Panc1 (cell line): ENCODE data around the gene RASSF5. TPM values are rescaled to one million over a fixed set of nuclear protein-coding genes. Genes with fewer than 3 reads are reported as not detected.

ENCODE experiments used
- ATAC-seq: fragments of 200-7000 bp; cut with Tn5 transposase; 2 replicates; pipeline ENCODE4 v1.9.1; 2020; ENCODE audit warnings: mild to moderate bottlenecking, moderate library complexity
- BruUV-seq: library from RNA; stranded (reverse); fragments of 400-500 nt; replicated peaks from 2 replicates; lab custom pipeline; 2021; lab: Mats Ljungman, UMichigan
- CTCF ChIA-PET: fragments of 300-600 bp; sonication (Branson Sonifier 250); formaldehyde crosslinking; loops from one replicate; lab custom pipeline; 2022; ENCODE audit warnings: antibody characterized with exemption; lab: Charles Lee
- POLR2A ChIA-PET: fragments of 300-600 bp; sonication (Branson Sonifier 250); formaldehyde crosslinking; loops from one replicate; lab custom pipeline; 2022; ENCODE audit warnings: antibody characterized with exemption; lab: Charles Lee
- DNase-seq: peaks from one replicate; pipeline ENCODE4 v3.0.0-alpha.2; 2010; ENCODE audit warnings: low read depth, low spot score
- H3K27ac ChIP-seq: 2 replicates; pipeline ENCODE4 v1.5.1; 2011; ENCODE audit warnings: mild to moderate bottlenecking, low read length, inconsistent platforms
- H3K27me3 ChIP-seq: fragments of 200-500 bp; sonication (Bioruptor generic); 2 replicates; pipeline ENCODE4 v1.6.0; 2014; ENCODE audit warnings: low read length, inconsistent platforms; ENCODE audit not compliant: control insufficient read depth, insufficient read depth
- H3K36me3 ChIP-seq: fragments of 200-500 bp; sonication (Bioruptor generic); 2 replicates; pipeline ENCODE4 v1.5.1; 2014; ENCODE audit warnings: inconsistent platforms, mild to moderate bottlenecking, low read length, moderate library complexity; ENCODE audit not compliant: control insufficient read depth, insufficient read depth
- H3K4me1 ChIP-seq: 2 replicates; pipeline ENCODE4 v1.5.1; 2011; ENCODE audit warnings: inconsistent platforms, mild to moderate bottlenecking, low read length, moderate library complexity; ENCODE audit not compliant: control insufficient read depth, insufficient read depth
- H3K4me3 ChIP-seq, 2 experiments: 2 replicates each; pipeline ENCODE4 v1.5.1; 2011 to 2012; ENCODE audit warnings: low read depth in 2 of 2, low read length in 2 of 2, mild to moderate bottlenecking in 2 of 2, inconsistent platforms in 1 of 2, moderate library complexity in 1 of 2
- H3K9me3 ChIP-seq: fragments of 200-500 bp; sonication (Bioruptor generic); 2 replicates; pipeline ENCODE4 v1.5.1; 2014; ENCODE audit warnings: low read depth, mild to moderate bottlenecking, inconsistent platforms, low read length, moderate library complexity; ENCODE audit not compliant: control insufficient read depth, insufficient read depth
- POLR2AphosphoS5 ChIP-seq: IDR thresholded peaks from 2 replicates; pipeline ENCODE4 v1.6.1; 2012; ENCODE audit warnings: mild to moderate bottlenecking, low read depth, low read length, moderate library complexity
- SIN3A ChIP-seq: IDR thresholded peaks from 2 replicates; pipeline ENCODE4 v1.6.1; 2012; ENCODE audit warnings: low read depth, mild to moderate bottlenecking, low read length, moderate library complexity, borderline replicate concordance; ENCODE audit not compliant: insufficient read depth
- TCF7L2 ChIP-seq: IDR thresholded peaks from 2 replicates; pipeline ENCODE4 v1.6.1; 2011; ENCODE audit warnings: mild to moderate bottlenecking, low read depth, low read length, inconsistent platforms
- in situ Hi-C: cut with HindIII; loops from 2 replicates; pipeline ENCODE4 v1.10.0; 2016; ENCODE audit warnings: low sequenced_read_pairs, low pct_unique_long_range_greater_than_20kb
- intact Hi-C: fragments of 100-400 bp; cut with micrococcal nuclease; formaldehyde crosslinking; loops from one replicate; pipeline ENCODE4 v1.10.0; 2022; ENCODE audit not compliant: unreplicated experiment
- total RNA-seq: library from RNA; stranded (reverse); gene quantifications from one replicate; pipeline ENCODE4 v1.2.1, GENCODE V29; 2021; ENCODE audit not compliant: unreplicated experiment
- TF ChIP-seq, protein P1 (sequence below), 2 experiments: IDR thresholded peaks; 2 replicates each; pipeline ENCODE4 v1.6.1; 2011 to 2012; ENCODE audit warnings: low read depth in 2 of 2, control low read depth in 1 of 2, low read length in 1 of 2, mild to moderate bottlenecking in 1 of 2, moderate library complexity in 1 of 2; ENCODE audit not compliant: insufficient read depth in 1 of 2
- TF ChIP-seq, protein P2 (sequence below): fragments of 450-650 bp; IDR thresholded peaks from 2 replicates; pipeline ENCODE4 v1.5.1; 2017; ENCODE audit warnings: mild to moderate bottlenecking

The RASSF5 gene
- total RNA-seq, 1 experiment from 2014 or later = 1.6 TPM

DNA sequence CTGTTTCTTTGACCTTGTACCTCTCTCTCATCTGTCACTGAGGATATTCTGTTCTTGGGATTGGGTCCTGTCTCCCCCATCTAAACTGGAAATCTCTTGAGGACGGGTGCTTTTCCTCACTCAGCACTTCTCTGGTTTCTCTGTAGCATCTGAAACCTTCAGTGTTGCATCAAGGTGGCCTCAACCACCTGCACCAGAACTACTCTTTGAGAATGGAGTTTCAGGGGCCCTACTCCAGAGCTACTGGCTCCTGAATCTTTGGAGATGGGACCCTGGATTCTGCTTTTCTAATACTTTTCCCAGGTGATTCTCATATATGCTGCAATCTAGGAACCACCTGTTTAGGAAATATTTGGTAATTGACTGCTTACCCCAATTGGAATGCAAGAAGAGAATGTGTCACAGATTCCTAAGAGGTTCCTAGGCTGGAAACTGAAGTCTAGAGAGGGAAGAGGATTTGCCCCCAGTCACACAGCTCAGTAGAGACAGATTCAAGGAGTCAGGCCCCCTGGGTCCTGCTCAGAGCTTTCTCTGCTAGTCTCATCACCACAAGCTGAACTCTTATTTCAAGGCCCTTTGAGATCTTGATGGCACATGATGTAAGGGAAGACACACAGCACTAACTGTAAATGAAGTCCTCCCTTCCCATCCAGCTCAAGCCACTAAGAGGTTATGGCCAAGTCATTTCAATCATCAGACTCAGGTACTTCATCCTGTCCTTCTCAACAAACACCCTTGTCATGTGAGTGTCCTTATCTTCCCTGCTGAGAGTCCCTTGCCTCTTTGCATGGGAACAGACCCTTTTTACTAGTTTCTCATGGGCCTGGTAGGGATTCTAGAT, 56.3 kb downstream of the RASSF5 start:
- DNase-seq (no peak), ATAC-seq (no peak)
- Histone ChIP-seq H3K36me3 (no peaks in the 10 kb centered on the region), H3K4me1 (no peaks in the 10 kb centered on the region), H3K27me3 (no peaks in the 10 kb centered on the region), H3K9me3 (no peaks in the 10 kb centered on the region), H3K27ac (no peak overlapping the region), H3K4me3 (no peak overlapping the region)
- intact Hi-C loops = no loop called here
- in situ Hi-C loops = no loop called here
- ChIA-PET CTCF (interaction anchor here (0.6 kb wide), 1 partner anchor 1183 kb away, joined by 7 read pairs; no protein-coding TSS in a partner anchor), POLR2A (no interaction called here)
- BruUV-seq = no TSS peak
- TF ChIP-seq SIN3A = no peak
- TF ChIP-seq, protein P1, sequence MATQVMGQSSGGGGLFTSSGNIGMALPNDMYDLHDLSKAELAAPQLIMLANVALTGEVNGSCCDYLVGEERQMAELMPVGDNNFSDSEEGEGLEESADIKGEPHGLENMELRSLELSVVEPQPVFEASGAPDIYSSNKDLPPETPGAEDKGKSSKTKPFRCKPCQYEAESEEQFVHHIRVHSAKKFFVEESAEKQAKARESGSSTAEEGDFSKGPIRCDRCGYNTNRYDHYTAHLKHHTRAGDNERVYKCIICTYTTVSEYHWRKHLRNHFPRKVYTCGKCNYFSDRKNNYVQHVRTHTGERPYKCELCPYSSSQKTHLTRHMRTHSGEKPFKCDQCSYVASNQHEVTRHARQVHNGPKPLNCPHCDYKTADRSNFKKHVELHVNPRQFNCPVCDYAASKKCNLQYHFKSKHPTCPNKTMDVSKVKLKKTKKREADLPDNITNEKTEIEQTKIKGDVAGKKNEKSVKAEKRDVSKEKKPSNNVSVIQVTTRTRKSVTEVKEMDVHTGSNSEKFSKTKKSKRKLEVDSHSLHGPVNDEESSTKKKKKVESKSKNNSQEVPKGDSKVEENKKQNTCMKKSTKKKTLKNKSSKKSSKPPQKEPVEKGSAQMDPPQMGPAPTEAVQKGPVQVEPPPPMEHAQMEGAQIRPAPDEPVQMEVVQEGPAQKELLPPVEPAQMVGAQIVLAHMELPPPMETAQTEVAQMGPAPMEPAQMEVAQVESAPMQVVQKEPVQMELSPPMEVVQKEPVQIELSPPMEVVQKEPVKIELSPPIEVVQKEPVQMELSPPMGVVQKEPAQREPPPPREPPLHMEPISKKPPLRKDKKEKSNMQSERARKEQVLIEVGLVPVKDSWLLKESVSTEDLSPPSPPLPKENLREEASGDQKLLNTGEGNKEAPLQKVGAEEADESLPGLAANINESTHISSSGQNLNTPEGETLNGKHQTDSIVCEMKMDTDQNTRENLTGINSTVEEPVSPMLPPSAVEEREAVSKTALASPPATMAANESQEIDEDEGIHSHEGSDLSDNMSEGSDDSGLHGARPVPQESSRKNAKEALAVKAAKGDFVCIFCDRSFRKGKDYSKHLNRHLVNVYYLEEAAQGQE (IDR thresholded peaks at IDR 0.05; ENCODE audit: insufficient read depth in 1 of 2, low read depth in 2 of 2, low read length in 1 of 2) = no peak
- TF ChIP-seq, protein P2, sequence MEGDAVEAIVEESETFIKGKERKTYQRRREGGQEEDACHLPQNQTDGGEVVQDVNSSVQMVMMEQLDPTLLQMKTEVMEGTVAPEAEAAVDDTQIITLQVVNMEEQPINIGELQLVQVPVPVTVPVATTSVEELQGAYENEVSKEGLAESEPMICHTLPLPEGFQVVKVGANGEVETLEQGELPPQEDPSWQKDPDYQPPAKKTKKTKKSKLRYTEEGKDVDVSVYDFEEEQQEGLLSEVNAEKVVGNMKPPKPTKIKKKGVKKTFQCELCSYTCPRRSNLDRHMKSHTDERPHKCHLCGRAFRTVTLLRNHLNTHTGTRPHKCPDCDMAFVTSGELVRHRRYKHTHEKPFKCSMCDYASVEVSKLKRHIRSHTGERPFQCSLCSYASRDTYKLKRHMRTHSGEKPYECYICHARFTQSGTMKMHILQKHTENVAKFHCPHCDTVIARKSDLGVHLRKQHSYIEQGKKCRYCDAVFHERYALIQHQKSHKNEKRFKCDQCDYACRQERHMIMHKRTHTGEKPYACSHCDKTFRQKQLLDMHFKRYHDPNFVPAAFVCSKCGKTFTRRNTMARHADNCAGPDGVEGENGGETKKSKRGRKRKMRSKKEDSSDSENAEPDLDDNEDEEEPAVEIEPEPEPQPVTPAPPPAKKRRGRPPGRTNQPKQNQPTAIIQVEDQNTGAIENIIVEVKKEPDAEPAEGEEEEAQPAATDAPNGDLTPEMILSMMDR = no peak

DNA sequence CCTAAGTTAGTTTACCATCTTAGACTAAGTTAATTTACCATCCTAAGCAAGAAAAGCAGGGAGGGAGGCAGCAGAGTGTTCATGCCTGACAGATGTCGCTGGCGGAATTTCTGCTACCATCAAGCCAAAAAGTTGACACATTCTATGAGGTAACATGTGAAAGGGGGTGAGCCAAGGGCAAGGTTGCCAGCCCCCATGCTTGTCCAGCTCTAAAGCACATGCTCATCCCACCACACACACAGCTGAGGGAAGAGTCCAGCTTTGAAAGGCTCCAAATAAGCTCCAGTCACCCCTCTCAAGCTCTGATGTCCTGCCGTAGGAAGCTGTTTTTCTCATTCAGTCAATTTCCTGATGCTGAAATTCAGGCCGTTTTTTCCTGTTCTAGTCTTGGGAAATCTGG, 58.7 kb downstream of the RASSF5 start:
- H3K27me3 ChIP-seq = no peaks in the 10 kb centered on the region
- H3K4me3 ChIP-seq = no peak overlapping the region
- ChIA-PET POLR2A (no interaction called here), CTCF (no interaction called here)
- intact Hi-C loops = no loop called here
- ATAC-seq = no peak
- in situ Hi-C loops = no loop called here
- H3K27ac ChIP-seq = no peak overlapping the region
- TF ChIP-seq SIN3A (no peak), TCF7L2 (no peak), POLR2AphosphoS5 (no peak)
- TF ChIP-seq, protein P2 = no peak
- TF ChIP-seq, protein P1 (IDR thresholded peaks at IDR 0.05; ENCODE audit: insufficient read depth in 1 of 2, low read depth in 2 of 2, low read length in 1 of 2) = no peak
- H3K36me3 ChIP-seq = no peaks in the 10 kb centered on the region
- DNase-seq = no peak
- H3K4me1 ChIP-seq = no peaks in the 10 kb centered on the region
- H3K9me3 ChIP-seq = no peaks in the 10 kb centered on the region
- BruUV-seq = no TSS peak
